T-helper 22 cell (primary cell): ENCODE measurements around the gene BLVRA.
A peak's percentile ranks its signal among the peaks of the same experiment; 100 is the strongest.
"Not testable (repeated sequence)": the region's sequence is repeated elsewhere in the genome, so short reads cannot be mapped to it uniquely, and the experiment has no call there.

ENCODE experiments used
- DNase-seq: peaks from one replicate; pipeline ENCODE4 v3.0.0-alpha.2; 2020; ENCODE audit warnings: low read depth

The BLVRA gene

DNA sequence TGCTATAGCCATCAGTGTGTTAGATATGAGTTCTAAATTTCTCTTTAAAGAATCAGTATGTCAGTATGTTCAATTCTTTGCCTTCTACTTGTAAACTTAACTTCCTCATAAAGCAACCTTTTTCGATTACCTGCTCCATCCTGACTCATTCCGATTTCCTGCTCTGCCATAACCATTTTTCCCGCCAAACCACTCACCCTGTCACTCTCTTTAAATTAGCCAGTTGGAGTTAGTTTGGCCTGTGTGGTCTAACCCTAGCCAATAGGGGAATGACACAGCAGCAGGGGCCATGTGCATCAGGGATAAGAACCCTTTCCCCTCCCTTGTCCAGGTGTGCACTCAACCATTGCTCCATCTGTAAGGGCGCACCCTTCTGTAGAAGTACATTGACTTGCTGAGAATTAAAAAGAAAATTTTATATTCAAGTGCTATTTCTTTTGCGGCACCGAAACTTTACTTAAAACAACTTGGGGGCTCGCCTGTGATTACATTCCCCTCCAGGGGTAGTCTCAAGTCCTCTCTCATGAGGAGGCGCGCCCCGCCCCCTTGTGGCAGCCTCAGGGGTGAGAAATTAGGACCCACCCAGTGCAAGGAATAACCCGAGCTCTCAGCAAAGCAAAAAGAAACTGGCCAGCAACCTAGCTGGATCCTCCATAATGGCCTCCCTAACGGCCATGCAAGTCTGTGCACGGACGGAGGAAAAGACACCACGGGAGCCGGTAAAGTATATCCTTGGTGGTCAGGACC is 51.9 kb downstream of the BLVRA start:
- not testable (repeated sequence) for DNase-seq

GRCh38 chr7:43815373-43815772 is 56.9 kb downstream of the BLVRA start:
- DNase-seq = no peak

GRCh38 chr7:43816046-43816797 is 57.7 kb downstream of the BLVRA start:
- not testable (repeated sequence) for DNase-seq

DNA sequence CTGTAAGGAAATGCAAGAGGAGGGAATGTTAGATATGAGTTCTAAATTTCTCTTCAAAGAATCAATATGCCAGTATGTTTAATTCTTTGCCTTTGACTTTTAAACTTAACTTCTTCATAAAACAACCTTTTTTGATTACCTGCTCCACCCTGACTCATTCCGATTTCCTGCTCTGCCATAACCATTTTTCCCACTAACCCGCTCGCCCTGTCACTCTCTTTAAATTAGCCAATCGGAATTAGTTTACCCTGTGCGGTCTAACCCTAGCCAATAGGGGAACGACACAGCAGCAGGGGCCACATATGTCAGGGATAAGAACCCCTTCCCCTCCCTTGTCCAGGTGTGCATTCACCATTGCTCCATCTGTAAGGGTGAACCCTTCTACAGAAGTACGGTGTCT is 64.9 kb downstream of the BLVRA start:
- DNase-seq = not testable (repeated sequence)

- DNase-seq = no peak
These were observed 65.5 kb downstream of the BLVRA start for GRCh38 chr7:43823941-43824340.

DNA sequence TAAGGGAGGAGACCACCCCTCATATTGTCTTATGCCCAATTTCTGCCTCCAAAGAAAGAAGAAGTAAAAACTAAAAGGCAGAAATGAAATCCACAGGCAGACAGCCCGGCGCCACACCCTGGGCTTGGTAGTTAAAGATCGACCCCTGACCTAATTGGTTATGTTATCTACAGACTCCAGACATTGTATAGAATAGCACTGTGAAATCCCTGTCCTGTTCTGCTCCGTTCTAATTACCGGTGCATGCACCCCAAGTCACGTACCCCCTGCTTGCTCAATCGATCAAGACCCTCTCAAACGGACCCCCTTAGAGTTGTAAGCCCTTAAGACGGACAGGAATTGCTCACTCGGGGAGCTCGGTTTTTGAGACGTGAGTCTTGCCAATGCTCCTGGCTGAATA is 66.0 kb downstream of the BLVRA start:
- DNase-seq = not testable (repeated sequence)

DNA sequence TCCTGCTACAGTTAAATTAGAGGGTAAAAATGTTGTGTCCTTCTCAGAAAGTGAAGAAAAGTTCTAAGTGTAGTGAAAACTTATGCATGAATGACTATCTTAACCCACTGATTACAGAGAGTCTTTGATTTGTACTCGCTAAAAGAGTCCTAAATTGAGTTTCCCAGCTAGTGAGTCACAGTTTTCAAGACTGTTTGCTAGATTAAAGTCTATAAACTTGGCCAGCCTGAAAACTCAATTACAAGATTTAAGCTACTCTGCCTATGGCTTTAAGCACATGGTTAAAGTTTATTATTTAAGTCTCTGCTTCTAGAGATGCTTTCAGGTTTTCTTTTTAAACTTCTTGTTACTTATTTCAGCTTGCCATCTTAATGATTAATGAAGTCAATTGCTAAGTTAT is 66.5 kb downstream of the BLVRA start:
- DNase-seq = no peak

- no peak for DNase-seq
These were observed 66.9 kb downstream of the BLVRA start for GRCh38 chr7:43825391-43825808.

DNA sequence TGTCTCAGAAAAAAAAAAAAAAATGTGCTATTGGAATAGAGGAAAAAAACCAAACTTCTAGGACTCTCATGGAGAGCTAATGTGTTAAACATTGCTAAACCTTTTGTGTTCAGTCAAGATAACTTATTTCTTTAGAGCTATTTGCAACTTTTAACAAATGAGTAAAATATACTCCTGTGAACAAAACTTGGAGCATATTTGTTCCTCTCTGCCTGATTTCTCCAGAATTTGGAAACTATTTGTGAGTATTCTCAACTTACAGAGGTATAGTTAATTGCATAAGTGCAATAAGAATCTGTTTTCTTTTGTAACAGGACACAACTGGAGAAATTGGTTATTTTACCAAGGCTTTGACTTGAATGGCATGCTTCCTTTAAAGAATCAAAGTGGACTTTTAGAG is 72.4 kb downstream of the BLVRA start:
- not testable (repeated sequence) for DNase-seq

DNA sequence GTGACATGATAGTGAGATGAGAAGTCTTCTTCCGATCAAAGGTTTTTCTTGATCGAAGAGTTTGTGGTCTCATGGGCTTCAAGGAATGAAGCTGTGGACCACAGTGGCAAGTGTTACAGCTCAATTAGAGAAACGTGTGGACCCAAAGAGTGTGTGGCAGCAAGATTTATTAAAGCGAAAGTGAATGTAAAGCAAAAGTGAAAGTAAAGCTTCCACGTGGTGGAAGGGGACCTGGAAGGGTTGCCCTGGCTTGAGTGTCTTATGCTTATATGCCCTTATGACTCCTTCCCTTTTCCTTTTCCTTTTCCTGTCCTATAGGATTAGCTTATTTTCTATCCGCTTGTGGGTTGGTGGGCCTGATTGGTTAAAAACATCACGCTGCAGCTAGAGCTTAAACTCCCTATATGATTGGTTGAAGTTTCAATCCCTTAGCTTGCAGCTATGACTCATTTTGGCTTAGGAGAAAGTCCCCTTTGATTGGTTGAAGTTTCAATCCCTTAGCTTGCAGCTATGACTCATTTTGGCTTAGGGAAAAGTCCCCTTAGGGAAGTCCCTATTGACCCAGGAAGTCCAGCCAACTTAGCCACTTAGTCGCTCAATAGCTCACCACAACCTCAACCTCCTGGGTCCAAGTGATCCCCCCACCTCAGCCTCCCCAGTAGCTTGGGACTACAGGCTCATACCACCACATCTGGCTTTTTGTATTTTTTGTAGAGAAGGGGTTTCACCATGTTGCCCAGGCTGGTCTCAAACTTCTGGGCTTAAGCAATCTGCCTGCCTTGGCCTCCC is 76.2 kb downstream of the BLVRA start:
- DNase-seq = peak; percentile 34

GRCh38 chr7:43838201-43838658 is 79.8 kb downstream of the BLVRA start:
- DNase-seq = no peak

DNA sequence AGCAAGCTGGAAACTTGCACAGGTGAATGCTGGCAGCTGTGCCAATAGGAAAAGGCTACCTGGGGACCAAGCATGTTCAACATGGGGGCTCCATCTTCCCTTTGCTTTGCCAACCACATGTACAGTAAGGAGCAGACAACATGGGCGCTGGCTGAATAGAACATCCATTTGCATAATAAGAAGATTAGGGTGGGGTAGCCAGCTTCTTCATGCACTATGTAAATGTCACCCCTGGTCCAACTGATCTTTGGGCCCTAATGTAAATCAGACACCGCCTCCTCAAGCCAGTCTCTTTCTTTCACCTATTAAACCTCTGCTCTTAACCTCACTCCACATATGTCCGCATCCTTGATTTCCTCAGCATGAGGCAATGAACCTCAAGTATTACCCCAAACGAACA is 84.8 kb downstream of the BLVRA start:
- no peak for DNase-seq

- DNase-seq = no peak
These were observed 85.8 kb downstream of the BLVRA start for GRCh38 chr7:43844257-43844656.

DNA sequence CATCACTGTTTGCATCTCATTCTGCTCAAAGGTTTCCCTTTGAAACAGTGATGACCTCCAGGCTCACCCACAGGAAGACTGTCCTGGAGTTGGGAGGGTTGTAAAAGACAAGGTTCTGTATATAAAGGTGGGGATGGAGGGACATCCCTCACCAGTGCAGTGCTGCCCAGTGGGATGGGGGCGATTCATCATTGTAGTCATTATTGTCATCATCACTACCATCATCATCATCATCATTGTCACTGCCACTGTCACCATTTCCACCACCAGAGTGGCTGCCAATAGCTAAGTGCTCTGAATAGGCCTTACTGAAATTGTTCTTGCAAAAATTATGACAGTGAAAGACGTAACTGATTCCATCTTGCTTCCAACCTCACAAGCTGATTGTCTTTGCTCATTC is 86.2 kb downstream of the BLVRA start:
- no peak for DNase-seq

- no peak for DNase-seq
These were observed 89.0 kb downstream of the BLVRA start for GRCh38 chr7:43847496-43847895.

GRCh38 chr7:43849047-43849446 is 90.6 kb downstream of the BLVRA start:
- DNase-seq = no peak

- DNase-seq = no peak
These were observed 92.1 kb downstream of the BLVRA start for GRCh38 chr7:43850348-43851116.

- no peak for DNase-seq
These were observed 93.3 kb downstream of the BLVRA start for GRCh38 chr7:43851805-43852204.

DNA sequence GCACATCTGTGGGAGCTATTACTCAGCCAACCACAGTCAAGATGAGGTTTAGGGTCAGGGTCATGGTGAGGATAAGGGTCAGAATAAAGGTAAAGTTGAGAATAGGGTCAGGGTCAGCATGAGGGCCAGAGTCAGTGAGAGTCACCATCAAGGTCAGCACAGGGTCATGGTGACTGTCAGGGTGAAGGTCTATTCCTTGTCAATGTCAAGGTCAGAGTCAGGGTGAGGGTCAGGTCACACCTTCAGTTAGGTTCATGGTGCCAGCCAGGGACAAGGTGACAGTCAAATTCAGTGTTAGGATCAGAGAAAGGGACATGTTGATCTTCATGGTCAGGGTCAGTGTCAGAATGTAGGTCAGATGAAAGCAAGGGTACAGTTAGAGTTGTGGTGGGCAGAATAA is 96.7 kb downstream of the BLVRA start:
- no peak for DNase-seq

- no peak for DNase-seq
These were observed 97.8 kb downstream of the BLVRA start for GRCh38 chr7:43856316-43856715.
